Left ventricle myocardium inferior (tissue), 1 donor: ENCODE results near the gene RCOR3. TPM values are rescaled to one million over a fixed set of nuclear protein-coding genes. Genes with fewer than 3 reads are reported as not detected.

Experiments
- DNase-seq: peaks from one replicate; pipeline ENCODE4 v3.0.0-alpha.2; 2020
- H3K27ac ChIP-seq: fragments of 200-600 bp; replicated peaks from 2 replicates; pipeline ENCODE4 v1.8.0; 2021
- H3K27me3 ChIP-seq: fragments of 200-600 bp; 2 replicates; pipeline ENCODE4 v1.8.0; 2021; ENCODE audit warnings: low read depth
- H3K36me3 ChIP-seq: fragments of 200-600 bp; 2 replicates; pipeline ENCODE4 v1.8.0; 2021
- H3K4me1 ChIP-seq: fragments of 200-600 bp; 2 replicates; pipeline ENCODE4 v1.8.0; 2021
- H3K4me3 ChIP-seq: fragments of 200-600 bp; 2 replicates; pipeline ENCODE4 v1.8.0; 2021; ENCODE audit warnings: mild to moderate bottlenecking, moderate library complexity
- H3K9me3 ChIP-seq: fragments of 200-600 bp; replicated peaks from 2 replicates; pipeline ENCODE4 v1.8.0; 2021
- intact Hi-C: fragments of 100-400 bp; cut with micrococcal nuclease; formaldehyde crosslinking; loops from one replicate; pipeline ENCODE4 v1.11.0; 2022
- total RNA-seq: library from RNA; stranded (reverse); fragmentation: NEBNext Ultra II Directional; extraction: Animal tissue kit (Norgen Biotek cat#: 25700); gene quantifications from one replicate; pipeline ENCODE4 v1.2.1, GENCODE V29; 2021
- TF ChIP-seq, protein P1 (sequence below): fragments of 200-600 bp; IDR thresholded peaks from 2 replicates; pipeline ENCODE4 v1.8.0; 2021; ENCODE audit warnings: antibody characterized with exemption, mild to moderate bottlenecking, borderline replicate concordance
- donor health status: DM: no; HTN: yes; CAD: no; lungs with severe emphysema.

The RCOR3 gene
- total RNA-seq, 1 donor from 2014 or later: 48.3 TPM

DNA sequence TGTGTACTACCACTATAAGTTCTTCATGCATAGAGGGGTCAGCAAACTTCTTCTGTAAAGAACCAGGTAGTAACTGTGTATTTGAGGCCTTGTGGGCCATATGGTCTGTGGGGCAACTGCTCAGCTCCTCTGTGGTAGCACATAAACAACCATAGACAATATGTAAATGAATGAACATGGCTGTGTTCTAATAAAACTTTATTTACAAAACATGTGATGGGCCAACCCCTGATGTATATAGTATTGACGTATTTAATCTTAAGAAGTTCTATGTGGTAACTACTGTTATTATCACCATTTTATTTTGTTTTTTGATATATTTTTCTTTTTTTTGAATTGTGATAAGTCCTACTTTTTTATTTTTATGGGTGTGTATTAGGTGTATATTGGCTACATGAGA lies 82.8 kb downstream of the RCOR3 start:
- Histone ChIP-seq H3K4me3 (no peak overlapping the region), H3K27ac (no peak overlapping the region), H3K9me3 (no peaks in the 10 kb centered on the region), H3K36me3 (no peaks in the 10 kb centered on the region), H3K27me3 (no peaks in the 10 kb centered on the region), H3K4me1 (no peaks in the 10 kb centered on the region)
- no peak for DNase-seq
- intact Hi-C loops: no loop called here
- TF ChIP-seq, protein P1, sequence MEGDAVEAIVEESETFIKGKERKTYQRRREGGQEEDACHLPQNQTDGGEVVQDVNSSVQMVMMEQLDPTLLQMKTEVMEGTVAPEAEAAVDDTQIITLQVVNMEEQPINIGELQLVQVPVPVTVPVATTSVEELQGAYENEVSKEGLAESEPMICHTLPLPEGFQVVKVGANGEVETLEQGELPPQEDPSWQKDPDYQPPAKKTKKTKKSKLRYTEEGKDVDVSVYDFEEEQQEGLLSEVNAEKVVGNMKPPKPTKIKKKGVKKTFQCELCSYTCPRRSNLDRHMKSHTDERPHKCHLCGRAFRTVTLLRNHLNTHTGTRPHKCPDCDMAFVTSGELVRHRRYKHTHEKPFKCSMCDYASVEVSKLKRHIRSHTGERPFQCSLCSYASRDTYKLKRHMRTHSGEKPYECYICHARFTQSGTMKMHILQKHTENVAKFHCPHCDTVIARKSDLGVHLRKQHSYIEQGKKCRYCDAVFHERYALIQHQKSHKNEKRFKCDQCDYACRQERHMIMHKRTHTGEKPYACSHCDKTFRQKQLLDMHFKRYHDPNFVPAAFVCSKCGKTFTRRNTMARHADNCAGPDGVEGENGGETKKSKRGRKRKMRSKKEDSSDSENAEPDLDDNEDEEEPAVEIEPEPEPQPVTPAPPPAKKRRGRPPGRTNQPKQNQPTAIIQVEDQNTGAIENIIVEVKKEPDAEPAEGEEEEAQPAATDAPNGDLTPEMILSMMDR: no peak

DNA sequence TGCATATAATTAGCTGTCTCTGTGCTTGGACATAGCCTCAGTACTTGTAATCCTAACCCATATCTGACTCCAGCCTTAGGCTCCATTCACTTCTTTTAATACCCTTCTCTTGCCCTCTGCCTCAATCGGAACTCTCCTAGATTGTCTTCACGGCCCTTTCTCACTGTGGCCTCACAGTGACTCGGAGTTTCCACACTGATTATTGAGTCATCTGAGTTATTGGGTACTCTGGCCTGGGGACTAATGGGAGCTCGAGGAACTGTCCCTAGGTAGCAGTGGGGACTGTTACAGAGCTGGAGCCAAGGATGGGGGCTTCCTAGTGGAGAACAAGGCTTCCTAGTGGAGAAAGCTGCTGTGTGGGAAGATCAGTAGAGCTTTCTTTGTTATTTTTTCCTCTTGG lies 84.4 kb downstream of the RCOR3 start:
- TF ChIP-seq, protein P1: no peak
- Histone ChIP-seq H3K4me1 (no peaks in the 10 kb centered on the region), H3K36me3 (no peaks in the 10 kb centered on the region), H3K27ac (no peak overlapping the region), H3K4me3 (no peak overlapping the region), H3K9me3 (no peaks in the 10 kb centered on the region), H3K27me3 (no peaks in the 10 kb centered on the region)
- DNase-seq: no peak
- intact Hi-C loops: no loop called here

DNA sequence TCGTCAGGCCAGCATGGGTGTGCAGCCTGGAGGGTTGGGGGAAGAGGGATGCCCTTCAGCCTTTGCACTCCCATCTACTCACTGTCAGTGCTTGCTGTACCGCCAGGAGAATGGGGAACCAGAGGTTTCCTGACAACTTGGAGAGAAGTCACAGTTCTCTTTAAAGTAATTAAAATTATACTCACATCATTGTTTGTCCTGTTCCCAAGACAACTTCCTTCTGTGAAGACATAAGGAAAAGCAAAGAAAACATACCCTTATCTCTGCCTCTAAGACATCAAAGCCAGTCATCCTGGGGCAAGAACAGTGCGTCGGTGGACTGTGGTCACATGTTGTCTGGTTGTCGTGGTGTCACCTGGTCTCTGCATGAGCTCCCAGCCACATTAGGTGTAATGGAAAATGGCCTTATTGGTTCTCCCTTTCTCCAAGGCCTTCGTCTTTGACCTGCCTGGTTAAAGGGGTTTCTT lies 85.0 kb downstream of the RCOR3 start:
- Histone ChIP-seq H3K27me3 (no peaks in the 10 kb centered on the region), H3K4me3 (no peak overlapping the region), H3K36me3 (no peaks in the 10 kb centered on the region), H3K9me3 (no peaks in the 10 kb centered on the region), H3K27ac (no peak overlapping the region), H3K4me1 (no peaks in the 10 kb centered on the region)
- TF ChIP-seq, protein P1: no peak
- no peak for DNase-seq
- intact Hi-C loops: no loop called here

DNA sequence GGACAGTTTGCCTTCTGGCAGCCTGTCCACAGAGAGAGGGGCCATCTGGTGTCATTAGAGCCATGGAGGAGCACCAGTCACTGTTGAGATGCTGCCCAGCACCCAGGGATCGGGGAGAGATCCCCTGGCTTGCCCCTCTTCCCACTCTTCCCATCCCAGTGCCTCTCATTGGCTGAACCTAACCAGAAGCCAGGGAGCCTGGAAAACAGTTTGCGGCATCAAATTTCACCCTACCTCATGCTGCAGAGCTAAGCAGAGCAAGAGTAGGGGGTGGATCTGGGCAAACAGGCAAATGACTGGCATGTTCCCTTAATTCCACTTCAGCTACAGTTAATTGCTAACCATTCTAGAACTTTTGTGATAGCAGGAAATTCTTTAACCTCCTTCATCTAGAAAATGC lies 86.6 kb downstream of the RCOR3 start:
- H3K4me1 ChIP-seq: no peaks in the 10 kb centered on the region

DNA sequence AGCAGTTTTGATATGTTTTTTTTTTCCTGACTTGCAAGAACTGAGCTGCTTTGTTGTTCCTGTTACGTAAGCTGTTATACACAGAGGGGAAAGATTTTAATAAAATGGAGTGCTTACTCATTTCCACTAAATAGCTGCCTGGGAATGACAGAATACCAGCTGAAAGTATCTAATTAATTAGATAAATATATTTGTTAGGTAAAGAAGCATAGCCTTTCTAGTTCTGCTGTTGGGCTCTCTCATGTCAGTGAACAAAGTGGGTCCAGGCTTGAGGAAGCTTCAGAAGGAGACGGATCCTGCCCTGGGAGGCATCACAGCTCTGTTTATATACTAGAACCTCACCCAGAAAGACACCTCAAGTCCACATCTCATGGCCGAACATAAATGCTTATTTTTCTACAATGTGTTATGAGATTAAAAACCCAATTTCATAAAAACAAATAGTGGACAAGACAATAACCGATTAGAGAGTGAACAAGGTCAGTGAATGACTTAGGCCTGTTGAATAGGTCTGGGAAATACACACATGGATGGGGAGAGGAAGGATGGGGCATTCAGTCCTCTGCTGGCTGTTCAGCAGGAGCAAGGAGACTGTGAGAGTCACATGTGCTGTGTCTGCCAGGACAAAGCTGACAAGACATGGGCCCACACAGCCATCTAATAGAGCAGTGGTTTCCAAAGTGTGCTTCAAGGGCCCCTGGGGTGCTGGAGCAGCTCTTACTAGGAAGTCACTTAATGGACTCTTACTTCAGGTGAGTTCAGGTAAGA lies 88.1 kb downstream of the RCOR3 start:
- Histone ChIP-seq H3K9me3 (peaks cover 5% of the 10 kb centered on the region), H3K27ac (no peak overlapping the region), H3K4me1 (no peaks in the 10 kb centered on the region), H3K36me3 (no peaks in the 10 kb centered on the region), H3K4me3 (no peak overlapping the region), H3K27me3 (no peaks in the 10 kb centered on the region)
- intact Hi-C loops: no loop called here
- DNase-seq: no peak
- TF ChIP-seq, protein P1: no peak

More for the DNA sequence above, 86.6 kb downstream of the RCOR3 start:
- no peaks in the 10 kb centered on the region for H3K9me3 ChIP-seq
- no peak overlapping the region for H3K27ac ChIP-seq
- TF ChIP-seq, protein P1: no peak
- no peak overlapping the region for H3K4me3 ChIP-seq
- intact Hi-C loops: no loop called here
- DNase-seq: no peak
- H3K27me3 ChIP-seq: no peaks in the 10 kb centered on the region
- H3K36me3 ChIP-seq: no peaks in the 10 kb centered on the region
